ENCODE results near the gene MITF.

Gene MITF

DNA sequence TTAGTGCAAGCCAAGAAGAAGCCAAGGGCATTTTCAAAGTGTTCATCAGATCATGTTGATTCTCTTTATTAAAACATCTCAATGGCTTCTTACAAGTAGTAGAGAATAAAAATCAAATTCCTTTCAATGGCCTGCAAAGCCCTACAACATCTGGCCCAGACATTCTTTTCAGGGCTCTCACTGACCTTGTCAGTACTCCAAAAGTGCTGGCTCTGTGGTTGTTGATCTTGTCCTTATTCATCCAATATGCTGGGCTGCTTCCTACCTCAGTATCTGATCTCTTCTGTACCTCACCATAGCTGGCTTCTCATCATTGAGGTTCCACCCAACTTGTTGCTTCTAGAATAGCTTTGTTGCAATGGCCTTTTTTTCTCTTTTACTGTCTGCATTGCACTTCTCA is 186.2 kb downstream of the MITF start:
- no peak for DNase-seq

DNA sequence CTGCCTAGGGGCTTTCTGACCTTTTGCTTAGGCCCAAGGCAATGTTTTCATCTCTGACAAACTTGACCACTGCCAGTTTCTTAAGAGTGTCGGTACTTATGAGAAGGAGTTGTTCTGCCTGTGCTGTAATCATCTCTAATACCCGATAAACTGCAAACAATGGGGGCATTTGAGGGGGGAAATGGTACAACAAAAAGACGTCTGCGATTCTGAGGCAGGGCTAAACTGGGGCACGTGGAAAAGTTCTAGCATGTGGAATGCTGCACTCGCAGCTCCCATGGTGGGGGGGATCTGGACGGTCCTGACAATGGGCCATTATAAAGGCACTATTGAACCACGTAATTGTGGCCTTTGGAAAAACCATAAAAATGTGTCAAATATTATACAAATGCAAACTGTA is 187.1 kb downstream of the MITF start:
- no peak for DNase-seq

DNA sequence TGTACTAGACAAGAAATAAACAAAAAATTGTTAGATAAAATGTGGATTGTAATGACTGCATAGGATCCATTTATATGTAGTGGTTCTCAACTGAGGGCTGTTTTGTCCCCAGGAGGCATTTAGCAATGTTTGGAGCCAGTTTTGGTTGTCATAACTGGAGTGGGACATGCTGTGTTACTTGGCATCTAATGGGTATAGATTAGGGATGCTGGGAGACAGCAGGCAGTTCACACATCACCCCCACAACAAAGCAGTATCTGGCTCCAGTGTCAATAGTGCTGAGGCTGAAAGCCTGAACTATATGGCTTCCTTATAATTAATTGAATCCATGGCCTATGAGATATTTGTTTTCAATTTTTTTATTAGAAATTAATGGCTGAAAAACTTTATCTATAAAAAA is 188.3 kb downstream of the MITF start:
- no peak for DNase-seq

DNA sequence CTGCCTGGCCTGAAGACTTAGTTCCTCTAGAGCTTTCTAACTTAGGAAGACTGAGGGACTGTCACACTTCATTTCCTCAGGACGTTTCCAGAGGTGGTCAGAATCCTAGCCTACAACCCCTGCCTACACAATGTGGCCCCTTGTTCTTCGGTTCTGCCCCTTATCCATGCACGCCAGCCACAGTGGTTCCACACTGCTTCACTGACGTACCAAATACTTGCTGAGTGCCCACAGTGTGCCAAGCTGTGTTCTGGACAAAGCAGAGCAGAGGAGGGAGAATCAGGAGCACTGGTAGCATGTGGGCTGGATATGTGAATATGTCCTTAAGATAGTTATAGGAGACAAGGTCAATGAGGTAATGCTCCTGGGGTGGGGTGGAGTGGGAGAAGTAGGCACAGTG is 189.8 kb downstream of the MITF start:
- DNase-seq = no peak

DNA sequence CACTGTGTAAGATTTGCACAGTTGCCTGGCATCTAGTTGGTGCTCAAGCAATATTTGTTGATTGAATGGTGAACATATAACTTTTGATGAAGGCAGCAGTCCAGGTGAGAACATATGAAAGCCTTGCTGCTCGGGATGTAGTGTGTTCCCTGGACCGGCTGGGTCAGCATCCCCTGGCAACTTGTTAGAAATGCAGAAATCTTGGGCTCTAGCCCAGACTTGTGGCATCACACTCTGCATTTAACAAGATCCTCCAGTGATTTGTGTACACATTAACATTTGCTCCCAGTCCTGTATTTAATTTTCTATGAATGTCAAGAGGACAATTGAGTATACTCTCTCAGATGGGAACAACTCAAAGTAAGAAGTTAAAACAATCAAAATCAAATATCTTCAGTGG is 191.3 kb downstream of the MITF start:
- DNase-seq = no peak

DNA sequence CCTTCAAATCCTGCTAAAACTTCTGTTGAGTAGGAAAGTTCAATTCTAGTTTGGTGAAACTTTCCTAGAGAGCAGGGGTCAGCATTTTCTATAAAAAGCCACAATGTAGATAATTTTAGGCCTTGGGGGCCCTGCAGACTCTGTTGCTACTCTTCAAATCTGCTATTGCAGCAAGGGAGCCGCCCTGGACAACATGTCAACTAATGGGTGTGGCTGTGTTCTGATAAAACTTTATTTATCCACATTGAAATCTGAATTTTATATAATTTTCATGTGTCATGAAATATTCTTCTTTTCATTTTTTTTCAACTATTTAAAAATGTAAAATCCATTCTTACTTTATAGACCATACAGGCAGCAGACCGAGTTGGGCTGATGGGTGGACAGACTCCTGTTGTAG is 192.8 kb downstream of the MITF start:
- DNase-seq = no peak

DNA sequence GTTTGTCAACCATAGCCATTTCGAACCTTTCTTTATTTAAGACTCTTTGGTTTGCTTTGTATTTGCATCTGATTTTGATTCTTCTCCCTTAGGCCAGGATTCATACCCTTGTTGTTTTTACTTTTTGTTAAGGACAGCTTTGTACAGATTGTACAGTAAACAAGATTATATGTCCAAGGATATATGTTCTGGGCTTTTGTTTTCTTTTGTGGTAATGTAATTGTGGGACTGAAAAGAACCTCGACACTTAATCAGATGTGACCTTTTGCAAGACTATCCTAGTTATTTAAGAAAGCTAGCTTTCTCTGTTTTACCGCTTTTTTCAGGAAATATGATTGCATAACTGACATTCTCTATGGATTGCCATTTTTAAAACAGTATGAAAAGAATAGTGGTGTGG is 193.2 kb downstream of the MITF start:
- DNase-seq = no peak

DNA sequence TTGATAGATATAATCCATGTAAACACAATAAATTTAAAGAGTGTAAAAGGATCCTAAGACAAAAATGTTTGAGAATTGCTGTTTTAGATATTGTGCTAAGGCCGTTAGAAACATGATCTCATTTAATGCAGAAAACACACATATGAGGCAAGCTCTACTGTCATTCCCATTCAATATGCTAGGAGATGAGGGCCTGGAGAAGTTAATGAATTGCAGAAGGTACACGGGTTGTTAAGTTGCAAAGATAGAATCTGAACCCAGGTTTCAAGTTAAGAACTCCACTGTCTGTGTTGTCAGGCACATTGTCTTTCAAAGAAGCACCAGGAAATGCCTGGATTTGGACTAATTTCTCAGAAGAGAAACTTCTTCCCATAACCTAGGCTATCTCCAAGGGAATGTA is 195.1 kb downstream of the MITF start:
- no peak for DNase-seq

DNA sequence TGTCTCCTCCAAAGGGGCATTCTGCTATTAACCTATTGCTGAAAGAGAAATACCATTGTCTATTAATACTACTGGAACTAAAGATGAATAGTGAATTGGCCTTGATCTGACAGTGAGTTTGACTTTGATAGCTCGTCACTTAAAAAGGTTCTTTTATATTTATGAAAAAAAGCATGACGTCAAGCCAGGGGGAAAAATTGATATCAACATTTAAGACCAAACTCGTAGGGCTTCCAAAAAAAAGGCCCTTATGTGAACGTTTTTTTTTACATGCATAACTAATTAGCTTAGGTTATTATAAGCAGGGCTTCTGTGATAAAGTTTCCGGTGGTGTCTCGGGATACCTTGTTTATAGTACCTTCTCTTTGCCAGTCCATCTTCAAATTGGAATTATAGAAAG is 197.0 kb downstream of the MITF start:
- DNase-seq = no peak

DNA sequence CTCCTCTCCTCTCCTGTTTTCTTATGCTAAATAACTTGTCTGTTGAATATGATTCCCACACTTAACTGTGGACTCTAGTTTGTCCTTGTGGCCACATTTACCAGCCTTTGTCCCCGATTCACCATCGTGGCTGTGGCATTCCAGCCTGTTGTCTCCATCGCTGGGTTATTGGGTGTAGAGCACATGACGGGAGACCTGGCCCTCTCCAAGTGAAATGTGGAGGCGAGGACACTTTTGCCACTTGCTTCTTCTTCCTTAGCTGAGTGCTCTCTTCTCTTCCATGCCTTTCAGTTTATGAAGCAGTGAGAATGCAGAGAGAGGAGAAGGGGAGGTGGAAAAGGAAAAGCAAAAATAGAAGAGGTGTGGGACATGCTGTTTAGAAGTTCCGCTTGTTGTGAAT is 198.8 kb downstream of the MITF start:
- DNase-seq = no peak

DNA sequence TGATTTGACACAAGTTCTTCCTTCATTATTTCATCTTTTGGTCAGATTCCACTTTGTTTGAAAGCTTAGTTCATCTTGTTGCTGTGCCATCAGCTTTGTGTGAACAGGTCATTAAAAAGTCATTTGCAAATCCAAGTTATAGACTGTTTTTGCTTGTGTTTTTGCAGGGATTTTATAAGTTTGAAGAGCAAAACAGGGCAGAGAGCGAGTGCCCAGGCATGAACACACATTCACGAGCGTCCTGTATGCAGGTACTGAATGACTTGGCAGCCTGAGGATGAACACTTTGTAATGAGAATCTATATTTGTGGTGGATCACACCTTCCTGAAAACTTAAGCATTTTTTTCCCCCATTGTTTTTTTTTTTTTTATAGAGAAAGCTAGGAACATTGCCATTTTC is 199.7 kb downstream of the MITF start:
- no peak for DNase-seq

DNA sequence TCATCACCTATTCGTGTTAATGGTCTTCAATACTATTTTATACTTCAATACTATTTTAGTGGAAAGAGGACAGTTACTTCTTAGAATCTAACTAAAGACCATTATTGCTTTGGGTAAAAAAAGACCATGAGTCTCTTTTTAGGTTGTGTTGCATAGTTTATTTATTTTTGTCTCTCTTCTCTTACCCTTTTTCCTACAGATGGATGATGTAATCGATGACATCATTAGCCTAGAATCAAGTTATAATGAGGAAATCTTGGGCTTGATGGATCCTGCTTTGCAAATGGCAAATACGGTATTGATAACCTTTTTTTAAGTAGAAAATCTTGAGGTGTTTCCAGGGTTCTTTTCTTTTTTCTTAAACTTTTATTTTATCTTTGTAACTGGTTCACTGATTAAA is 201.8 kb downstream of the MITF start:
- DNase-seq = no peak

DNA sequence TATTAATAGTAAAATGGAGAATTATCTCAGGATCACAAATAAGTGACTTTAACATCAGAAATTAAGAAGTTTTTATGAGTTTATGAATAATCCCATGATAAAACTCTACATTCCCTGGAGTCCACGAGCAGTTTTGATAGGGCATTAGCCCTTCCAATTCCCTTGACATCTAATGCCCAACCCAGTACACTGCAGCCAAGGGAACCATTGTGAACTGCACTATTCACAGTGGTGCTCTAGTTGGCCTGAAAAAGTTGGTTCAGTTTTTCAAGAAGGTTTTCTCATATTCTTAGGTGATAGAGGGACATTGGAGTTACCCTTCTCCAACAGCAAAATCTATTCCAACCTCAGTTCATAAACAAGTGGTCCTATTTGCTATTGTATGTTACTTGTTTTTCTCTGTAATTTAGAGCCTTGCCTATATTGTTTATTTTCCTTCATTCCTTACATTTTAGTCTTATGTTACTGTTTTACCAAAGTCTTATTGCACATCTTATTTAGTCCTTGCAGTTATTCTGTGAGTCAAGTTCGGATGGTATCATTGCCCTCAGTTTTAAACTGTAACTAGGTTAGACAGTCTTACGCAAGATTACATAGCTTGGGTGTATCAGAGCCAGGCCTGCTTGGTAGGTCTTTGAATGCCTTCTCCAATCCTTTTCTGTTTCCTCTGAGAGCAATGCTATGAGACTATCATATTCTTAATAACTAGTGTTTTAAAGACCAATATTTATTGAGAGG is 202.3 kb downstream of the MITF start:
- DNase-seq = no peak

DNA sequence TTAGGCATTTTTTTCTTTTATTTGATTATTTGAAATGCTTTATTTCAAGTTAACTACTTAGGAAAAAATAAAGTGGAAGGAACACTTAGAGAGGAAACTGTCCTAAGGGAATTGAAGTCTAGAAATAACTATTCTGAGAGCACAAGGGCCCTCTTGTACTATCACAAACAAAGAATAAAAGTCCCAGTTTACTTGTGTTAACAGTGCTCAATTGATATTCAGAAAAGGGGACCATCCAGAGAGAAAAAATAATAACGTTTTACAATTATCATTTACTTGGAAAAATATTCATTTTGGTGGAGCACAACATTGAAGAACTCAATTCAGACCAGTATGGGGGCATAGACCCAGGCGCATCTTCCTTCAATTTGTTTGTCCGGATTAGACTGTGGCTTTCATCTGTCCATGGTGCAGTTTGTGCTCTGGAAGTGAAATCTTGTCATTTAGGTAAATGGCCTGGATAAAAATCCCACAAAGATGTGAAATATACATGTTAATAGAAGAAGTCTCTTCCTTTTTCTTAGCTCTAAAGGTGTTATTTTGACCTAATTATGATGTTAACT is 205.7 kb downstream of the MITF start:
- DNase-seq = no peak

DNA sequence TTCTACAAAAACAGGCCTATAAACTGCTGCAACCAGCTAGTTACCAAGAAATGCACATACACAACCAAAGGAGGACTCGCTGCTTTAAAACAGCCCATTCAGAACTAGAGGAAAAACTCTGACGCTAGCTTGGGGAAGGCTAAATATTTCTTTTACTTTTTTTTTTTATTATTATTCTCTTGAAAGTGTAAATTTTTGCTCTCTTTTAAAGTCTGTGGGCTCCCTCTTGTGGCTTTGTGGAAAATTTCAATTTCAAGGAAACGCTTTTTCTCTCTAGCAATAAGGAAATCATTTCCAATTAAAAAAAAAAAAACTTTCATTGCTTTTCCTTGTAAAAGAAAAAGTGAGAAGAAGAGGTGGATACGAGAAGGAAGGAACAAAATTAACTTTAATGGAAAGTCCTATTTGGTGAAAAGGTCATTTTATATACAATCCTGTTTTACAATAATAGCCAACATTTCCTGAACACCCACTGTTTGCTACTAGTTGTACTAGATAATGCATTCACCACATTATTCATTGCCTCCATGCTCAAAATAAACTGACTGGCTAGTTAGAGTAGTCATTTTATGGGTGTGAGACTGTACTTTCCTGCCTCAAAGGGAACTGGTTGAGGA is 209.1 kb downstream of the MITF start:
- DNase-seq = no peak

DNA sequence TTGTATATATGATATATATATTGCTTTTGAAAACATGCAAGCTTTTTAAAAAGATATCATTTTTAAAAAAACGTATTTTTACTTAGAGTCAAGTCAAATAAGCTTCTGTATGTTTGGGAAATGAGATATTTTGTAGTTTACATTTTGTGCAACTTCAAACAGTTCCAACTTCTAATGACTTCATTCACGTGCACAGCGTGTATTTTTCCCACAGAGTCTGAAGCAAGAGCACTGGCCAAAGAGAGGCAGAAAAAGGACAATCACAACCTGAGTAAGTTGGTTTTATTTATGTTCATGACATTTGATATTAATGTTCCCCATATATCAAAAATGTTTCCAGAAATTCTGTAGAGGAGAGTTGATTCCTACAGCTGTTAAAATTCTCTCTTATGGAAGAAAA is 212.4 kb downstream of the MITF start:
- DNase-seq = no peak

DNA sequence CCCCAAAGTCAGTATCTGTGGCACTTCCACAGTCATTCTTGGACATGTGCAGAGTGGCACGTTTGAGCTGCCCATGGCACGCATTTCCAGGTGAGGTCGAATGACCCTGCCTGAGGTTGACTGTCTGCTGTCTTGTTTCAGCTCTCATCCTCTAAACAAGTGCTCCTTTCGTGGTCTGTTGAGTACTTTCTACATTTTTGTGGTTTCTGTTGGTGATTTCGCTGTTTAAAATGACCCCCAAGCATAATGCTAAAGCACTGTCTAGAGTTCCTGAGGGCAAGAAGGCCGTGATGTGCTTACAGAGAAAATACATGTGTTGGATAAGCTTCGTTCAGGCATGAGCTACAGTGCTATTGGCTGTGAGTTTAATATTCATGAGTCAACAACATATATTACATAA is 220.3 kb downstream of the MITF start:
- DNase-seq = no peak

DNA sequence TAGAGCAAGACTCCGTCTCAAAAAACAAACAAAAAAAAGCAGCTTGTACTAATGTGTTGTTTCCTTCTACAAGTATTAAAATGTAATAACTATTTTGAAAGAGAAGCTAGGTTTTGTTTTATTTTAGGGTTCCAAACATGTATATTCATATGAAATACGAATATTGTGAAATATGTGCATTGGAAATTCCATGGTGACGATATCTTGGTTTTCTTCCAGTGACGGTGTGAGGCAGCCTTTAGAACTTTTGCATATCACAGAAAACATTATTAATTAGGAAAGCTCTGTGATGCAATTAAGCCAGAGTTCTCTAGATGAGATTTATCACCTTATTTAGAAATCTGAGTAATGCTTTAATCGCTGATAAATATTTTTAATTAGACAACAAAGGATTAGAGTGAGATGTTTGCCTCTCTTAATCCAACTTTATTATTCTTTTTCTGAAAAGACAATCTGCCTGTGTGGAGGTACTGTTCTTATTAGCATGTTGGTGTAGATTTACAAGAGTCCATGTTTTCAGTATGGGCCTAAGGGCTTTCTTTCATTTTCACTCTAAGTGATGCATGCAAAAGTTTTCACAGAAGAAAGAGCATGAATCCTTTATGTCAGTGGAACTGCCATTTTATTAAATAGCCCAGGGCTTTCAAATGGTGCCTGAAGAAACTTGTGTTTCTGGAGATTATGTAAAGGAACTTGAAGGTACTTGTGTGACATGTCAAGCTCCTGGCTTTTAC is 222.6 kb downstream of the MITF start:
- no peak for DNase-seq

DNA sequence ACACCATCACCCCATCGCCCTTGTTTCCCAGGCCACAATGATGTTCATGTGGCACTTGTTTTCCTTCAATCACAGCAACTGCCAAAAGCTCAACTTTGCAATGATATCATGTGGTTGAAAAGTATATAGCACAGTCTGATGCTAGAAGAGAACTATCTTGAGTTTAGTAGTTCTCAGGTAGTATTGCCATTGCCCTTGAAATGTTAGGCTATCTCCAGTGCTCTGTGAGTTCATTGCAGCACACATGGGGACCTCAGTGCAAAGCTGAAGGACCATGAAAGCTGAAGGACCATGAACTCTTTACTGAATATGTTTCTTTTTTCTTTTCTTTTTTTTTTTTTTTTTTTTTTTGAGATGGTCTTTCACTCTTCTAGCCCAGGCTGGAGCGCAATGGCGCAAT is 224.4 kb downstream of the MITF start:
- DNase-seq = no peak

DNA sequence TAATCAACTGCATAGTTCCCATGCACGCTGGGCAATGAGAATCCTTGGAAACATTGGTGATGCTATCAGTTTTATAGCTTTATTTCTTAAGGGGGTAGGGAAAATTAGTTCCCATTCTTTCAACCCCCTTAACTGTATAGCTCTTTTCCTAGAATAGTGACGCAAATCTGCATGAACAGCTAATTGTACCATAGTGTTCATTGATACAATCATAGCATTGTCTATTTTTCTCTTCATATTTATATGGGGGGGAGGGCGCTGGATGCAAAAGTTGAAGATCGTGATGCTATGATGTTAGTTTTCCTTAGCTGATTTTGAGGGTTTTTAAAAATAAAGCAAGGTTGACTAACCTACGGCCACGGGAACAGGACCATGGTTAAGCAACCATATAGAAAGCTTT is 227.9 kb downstream of the MITF start:
- DNase-seq = no peak

DNA sequence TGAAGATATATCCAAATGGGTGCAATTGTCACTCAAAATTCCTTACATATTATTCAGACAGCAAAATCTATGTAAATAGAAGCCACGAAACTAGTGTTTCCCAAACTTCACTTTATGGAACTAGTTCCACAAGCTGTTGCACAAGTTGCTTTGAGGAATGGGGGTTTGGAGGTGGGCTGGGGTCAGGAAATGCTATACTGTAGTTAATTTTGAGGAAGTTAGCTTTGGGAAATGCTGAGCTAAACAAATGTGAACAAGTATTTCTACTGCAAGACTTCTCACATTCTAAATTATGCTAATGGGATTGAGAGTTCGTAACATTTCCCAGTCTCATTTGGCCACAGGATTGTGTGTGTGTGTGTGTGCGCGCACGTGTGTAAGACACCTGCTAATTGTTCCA is 231.6 kb downstream of the MITF start:
- no peak for DNase-seq

DNA sequence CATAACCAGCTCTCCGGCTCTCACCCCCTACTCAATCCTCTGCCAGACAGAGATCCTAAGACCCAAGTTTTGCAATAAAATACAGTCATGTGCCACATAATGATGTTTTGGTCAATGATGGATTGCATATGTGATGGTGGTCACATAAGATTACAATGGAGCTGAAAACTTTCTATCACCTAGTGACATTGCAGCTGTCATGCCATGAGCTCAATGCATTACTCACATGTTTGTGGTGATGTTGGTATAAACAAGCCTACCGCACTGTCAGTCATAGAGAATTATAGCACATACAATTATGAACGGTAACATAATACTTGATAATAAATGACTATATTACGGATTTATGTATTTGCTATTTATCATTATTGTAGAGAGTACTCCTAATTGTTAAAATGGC is 233.4 kb downstream of the MITF start:
- no peak for DNase-seq

DNA sequence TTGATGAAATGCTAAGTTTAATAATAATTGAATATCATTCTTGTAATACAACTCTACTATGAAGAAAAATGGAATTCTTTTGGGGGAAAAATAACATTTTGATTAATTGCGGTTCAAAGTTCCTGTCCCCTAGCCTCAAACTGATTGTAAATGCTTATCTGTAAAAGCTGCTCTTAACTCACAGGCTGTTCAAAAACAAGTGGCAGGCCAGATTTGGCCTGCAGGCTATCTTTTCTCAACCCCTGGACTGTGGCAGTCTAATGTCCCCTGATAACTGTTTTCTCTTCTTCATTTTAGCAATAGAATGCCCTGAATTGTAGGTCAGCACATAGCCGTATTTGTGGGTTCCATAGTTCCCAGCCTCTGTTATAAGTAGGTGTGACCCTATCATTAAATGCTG is 236.8 kb downstream of the MITF start:
- no peak for DNase-seq
